ENCODE measurements around the gene BANK1.
A peak's percentile ranks its signal among the peaks of the same experiment; 100 is the strongest.

Gene BANK1

GRCh38 chr4:102055805-102056204 lies 265.3 kb downstream of the BANK1 start:
- no peaks in the 10 kb centered on the region for H4K20me1 ChIP-seq (ENCODE audit: insufficient read depth)
- no peak for TF ChIP-seq CTCF (conservative IDR thresholded peaks at IDR 0.05; ENCODE audit: low read depth, low read length)
- H3K79me2 ChIP-seq (ENCODE audit: insufficient read depth, low read depth): no peaks in the 10 kb centered on the region
- H3K4me1 ChIP-seq (ENCODE audit: low read depth, poor library complexity, severe bottlenecking): peaks cover 20% of the 10 kb centered on the region
- no peaks in the 10 kb centered on the region for H3K36me3 ChIP-seq (ENCODE audit: insufficient read depth)
- no peak overlapping the region for H2AFZ ChIP-seq (ENCODE audit: low read depth)
- H3K4me3 ChIP-seq (IDR thresholded peaks at IDR 0.05; ENCODE audit: insufficient read depth, low read depth, low read length): no peak overlapping the region
- no peak overlapping the region for H3K4me2 ChIP-seq
- H3K27ac ChIP-seq: no peak overlapping the region
- H3K9ac ChIP-seq: no peak overlapping the region
- no peaks in the 10 kb centered on the region for H3K27me3 ChIP-seq (ENCODE audit: insufficient read depth, low read depth)

GRCh38 chr4:102057122-102057521 lies 266.6 kb downstream of the BANK1 start:
- Histone ChIP-seq H3K79me2 (ENCODE audit: insufficient read depth, low read depth) (no peaks in the 10 kb centered on the region), H3K4me2 (no peak overlapping the region), H3K27ac (no peak overlapping the region), H2AFZ (ENCODE audit: low read depth) (no peak overlapping the region), H3K27me3 (ENCODE audit: insufficient read depth, low read depth) (no peaks in the 10 kb centered on the region), H3K4me1 (ENCODE audit: low read depth, poor library complexity, severe bottlenecking) (peaks cover 33% of the 10 kb centered on the region), H3K36me3 (ENCODE audit: insufficient read depth) (no peaks in the 10 kb centered on the region), H3K9ac (no peak overlapping the region), H4K20me1 (ENCODE audit: insufficient read depth) (no peaks in the 10 kb centered on the region), H3K4me3 (IDR thresholded peaks at IDR 0.05; ENCODE audit: insufficient read depth, low read depth, low read length) (no peak overlapping the region)
- no peak for TF ChIP-seq CTCF (conservative IDR thresholded peaks at IDR 0.05; ENCODE audit: low read depth, low read length)

GRCh38 chr4:102061133-102061532 lies 270.6 kb downstream of the BANK1 start:
- H3K27ac ChIP-seq: peak overlapping the region; percentile 59
- peak overlapping the region; percentile 11; the same call in 1 of the 2 replicates for H3K9ac ChIP-seq
- peaks cover 72% of the 10 kb centered on the region for H3K4me1 ChIP-seq (ENCODE audit: low read depth, poor library complexity, severe bottlenecking)
- no peaks in the 10 kb centered on the region for H3K27me3 ChIP-seq (ENCODE audit: insufficient read depth, low read depth)
- TF ChIP-seq CTCF (conservative IDR thresholded peaks at IDR 0.05; ENCODE audit: low read depth, low read length): no peak
- peak overlapping the region; percentile 5; the same call in 1 of the 2 replicates for H2AFZ ChIP-seq (ENCODE audit: low read depth)
- peak overlapping the region; percentile 75 for H3K4me2 ChIP-seq
- no peak overlapping the region for H3K4me3 ChIP-seq (IDR thresholded peaks at IDR 0.05; ENCODE audit: insufficient read depth, low read depth, low read length)
- no peaks in the 10 kb centered on the region for H3K36me3 ChIP-seq (ENCODE audit: insufficient read depth)
- no peaks in the 10 kb centered on the region for H4K20me1 ChIP-seq (ENCODE audit: insufficient read depth)
- no peaks in the 10 kb centered on the region for H3K79me2 ChIP-seq (ENCODE audit: insufficient read depth, low read depth)

- H3K4me2 ChIP-seq: peak overlapping the region; percentile 58
- no peak for TF ChIP-seq CTCF (conservative IDR thresholded peaks at IDR 0.05; ENCODE audit: low read depth, low read length)
- H2AFZ ChIP-seq (ENCODE audit: low read depth): peak overlapping the region; percentile 65
- peak overlapping the region; percentile 28; the same call in 1 of the 2 replicates for H3K9ac ChIP-seq
- H3K4me3 ChIP-seq (IDR thresholded peaks at IDR 0.05; ENCODE audit: insufficient read depth, low read depth, low read length): no peak overlapping the region
- no peaks in the 10 kb centered on the region for H3K27me3 ChIP-seq (ENCODE audit: insufficient read depth, low read depth)
- H3K79me2 ChIP-seq (ENCODE audit: insufficient read depth, low read depth): no peaks in the 10 kb centered on the region
- no peaks in the 10 kb centered on the region for H3K36me3 ChIP-seq (ENCODE audit: insufficient read depth)
- no peaks in the 10 kb centered on the region for H4K20me1 ChIP-seq (ENCODE audit: insufficient read depth)
- peaks cover 61% of the 10 kb centered on the region for H3K4me1 ChIP-seq (ENCODE audit: low read depth, poor library complexity, severe bottlenecking)
- peak overlapping the region; percentile 80 for H3K27ac ChIP-seq
These were observed 274.4 kb downstream of the BANK1 start for GRCh38 chr4:102064747-102065442.
